ENCODE data around the gene CADM2.

Gene CADM2

DNA sequence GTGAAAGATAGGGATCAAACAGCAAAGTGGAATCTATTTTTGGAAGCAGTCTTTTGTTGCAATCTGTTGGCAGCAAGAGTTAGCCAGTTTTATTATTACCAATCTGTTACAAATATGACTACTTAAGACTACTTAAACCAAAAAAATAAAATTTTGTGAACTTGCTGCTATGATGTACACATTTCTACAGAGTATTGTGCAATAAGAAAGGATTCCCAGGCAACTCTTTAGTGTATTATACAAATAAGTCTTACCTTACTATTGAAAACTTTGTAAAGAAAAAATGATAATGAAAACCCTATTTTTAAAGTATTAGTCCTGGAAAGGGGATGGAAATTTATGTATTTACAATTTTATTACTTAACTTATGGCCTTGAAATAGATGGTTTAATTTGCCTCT, 44.7 kb downstream of the CADM2 start:
- no peak for DNase-seq (ENCODE audit: low spot score)
- TF ChIP-seq, protein P1, sequence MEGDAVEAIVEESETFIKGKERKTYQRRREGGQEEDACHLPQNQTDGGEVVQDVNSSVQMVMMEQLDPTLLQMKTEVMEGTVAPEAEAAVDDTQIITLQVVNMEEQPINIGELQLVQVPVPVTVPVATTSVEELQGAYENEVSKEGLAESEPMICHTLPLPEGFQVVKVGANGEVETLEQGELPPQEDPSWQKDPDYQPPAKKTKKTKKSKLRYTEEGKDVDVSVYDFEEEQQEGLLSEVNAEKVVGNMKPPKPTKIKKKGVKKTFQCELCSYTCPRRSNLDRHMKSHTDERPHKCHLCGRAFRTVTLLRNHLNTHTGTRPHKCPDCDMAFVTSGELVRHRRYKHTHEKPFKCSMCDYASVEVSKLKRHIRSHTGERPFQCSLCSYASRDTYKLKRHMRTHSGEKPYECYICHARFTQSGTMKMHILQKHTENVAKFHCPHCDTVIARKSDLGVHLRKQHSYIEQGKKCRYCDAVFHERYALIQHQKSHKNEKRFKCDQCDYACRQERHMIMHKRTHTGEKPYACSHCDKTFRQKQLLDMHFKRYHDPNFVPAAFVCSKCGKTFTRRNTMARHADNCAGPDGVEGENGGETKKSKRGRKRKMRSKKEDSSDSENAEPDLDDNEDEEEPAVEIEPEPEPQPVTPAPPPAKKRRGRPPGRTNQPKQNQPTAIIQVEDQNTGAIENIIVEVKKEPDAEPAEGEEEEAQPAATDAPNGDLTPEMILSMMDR (IDR thresholded peaks at IDR 0.05) = no peak
- H3K4me3 ChIP-seq = no peak overlapping the region
- H3K27ac ChIP-seq = no peak overlapping the region

DNA sequence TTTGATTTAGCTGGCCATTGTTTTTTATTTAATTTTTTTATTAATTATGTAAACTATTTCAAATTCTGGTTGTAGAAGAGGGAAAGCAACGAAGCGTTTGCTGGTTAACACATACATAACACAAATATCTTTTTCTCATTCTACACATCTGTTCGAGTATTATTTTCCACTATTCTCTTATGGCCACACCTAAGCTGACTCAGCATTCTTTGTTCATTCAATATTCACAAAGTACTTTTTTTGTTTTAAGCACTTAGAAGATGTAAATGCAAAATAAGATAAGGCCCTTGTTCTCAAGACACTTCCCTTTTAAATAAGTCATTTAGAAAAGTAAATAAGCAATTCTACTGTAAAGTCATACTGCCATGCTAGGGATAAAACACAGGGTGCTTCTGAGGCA, 45.4 kb downstream of the CADM2 start:
- DNase-seq (ENCODE audit: low spot score) = no peak
- Histone ChIP-seq H3K4me3 (no peak overlapping the region), H3K27ac (no peak overlapping the region)
- TF ChIP-seq, protein P1 (IDR thresholded peaks at IDR 0.05) = no peak

DNA sequence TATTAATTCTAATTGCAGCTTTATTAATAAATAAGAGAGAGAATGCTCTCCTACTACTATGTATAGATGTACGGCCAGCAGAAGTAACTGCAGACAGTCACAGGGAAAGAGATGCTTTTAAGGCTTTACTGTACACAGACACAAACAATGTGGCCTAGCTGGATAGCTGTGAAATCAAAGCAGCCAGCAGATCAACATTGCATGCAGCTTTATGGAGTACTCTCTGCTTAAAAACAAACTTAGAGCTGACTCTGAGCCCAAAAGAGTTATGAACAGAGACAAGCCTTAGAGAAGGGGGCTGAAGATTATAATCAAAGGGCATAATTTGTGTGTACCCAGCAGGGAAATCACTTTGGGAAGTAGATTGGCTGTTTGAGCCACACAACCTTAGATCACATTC, 47.2 kb downstream of the CADM2 start:
- no peak overlapping the region for H3K27ac ChIP-seq
- no peak for DNase-seq (ENCODE audit: low spot score)
- TF ChIP-seq, protein P1 (IDR thresholded peaks at IDR 0.05) = no peak
- H3K4me3 ChIP-seq = no peak overlapping the region

DNA sequence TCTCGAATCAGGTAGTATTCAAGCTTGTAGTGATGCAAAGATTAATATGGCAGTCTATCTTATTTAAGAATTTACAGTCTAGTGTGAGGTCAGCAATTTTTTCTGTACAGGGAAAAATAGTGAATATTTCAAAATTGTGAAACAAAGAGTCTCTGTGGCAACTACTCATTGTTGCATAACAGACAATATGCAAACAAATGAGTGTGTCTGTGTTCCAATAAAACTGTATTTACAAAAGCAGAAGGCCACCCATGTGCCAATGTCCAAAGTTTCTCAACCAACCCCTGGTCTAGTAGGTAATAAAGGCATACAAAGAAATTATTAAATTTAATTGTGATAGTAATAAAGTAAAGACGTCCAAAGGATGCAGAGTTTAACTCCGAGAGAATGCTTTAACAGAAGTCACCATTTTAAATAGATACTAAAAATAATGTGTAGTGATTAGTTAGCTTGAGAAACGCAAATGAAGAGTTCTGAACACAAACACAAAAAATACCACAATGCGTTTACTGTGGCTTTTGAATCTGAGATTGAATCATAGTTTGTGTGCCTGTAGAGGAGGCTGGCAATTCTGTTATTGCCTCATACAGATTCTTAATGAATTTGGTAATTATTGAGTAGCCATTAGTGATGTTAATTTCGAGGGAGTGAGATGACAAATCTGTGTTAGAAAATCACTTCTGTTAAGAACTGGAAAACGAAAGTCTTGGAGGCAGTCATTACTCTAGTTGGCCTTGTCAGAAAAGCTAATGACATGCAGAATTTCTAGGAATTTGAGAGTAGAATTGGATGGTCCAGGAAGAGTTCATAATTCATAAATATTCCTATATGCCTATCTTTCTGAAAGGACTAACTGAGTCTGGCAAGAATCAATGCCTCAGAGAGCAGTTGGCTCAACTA, 48.7 kb downstream of the CADM2 start:
- TF ChIP-seq, protein P1 (IDR thresholded peaks at IDR 0.05) = no peak
- no peak for DNase-seq (ENCODE audit: low spot score)
- Histone ChIP-seq H3K27ac (no peak overlapping the region), H3K4me3 (no peak overlapping the region)

DNA sequence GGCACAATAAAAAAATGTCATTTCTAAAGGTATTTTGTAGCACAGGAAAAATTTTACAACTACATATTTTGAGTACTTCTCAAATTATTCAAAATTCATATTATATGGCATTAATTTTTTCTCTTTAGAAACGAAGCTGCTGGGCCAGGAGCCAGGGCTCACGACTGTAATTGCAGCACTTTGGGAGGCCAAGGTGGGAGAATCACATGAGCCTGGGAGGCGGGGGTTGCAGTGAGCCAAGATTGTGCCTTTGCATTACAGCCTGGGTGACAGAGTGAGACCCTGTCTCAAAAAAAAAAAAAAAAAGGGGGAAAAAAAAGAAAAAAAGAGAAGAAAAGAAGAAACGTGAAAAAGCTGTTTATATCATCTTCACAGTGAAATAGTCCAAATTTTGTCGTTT, 62.0 kb downstream of the CADM2 start:
- no peak overlapping the region for H3K27ac ChIP-seq
- TF ChIP-seq, protein P1 (IDR thresholded peaks at IDR 0.05) = no peak
- DNase-seq (ENCODE audit: low spot score) = no peak
- H3K4me3 ChIP-seq = no peak overlapping the region

DNA sequence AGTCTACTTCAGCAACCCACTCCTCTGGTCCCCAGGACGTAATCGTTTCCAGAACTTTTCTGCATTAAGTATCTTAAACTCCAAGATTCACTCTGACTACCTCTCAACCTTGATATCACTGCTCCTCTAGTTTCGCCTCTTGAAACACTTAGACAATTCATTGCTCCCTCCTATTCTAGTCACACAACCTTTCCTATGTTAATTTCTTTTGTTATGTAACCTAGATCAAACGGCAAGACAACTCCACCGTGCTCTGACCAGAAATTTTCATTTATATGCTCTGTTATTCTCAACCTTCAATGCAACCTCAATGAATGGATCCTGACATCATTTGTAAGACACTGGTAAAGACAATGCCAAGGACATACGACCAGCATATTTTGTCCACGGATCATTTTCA, 71.3 kb downstream of the CADM2 start:
- TF ChIP-seq, protein P1 (IDR thresholded peaks at IDR 0.05) = no peak
- DNase-seq (ENCODE audit: low spot score) = no peak
- H3K27ac ChIP-seq = no peak overlapping the region
- H3K4me3 ChIP-seq = no peak overlapping the region

DNA sequence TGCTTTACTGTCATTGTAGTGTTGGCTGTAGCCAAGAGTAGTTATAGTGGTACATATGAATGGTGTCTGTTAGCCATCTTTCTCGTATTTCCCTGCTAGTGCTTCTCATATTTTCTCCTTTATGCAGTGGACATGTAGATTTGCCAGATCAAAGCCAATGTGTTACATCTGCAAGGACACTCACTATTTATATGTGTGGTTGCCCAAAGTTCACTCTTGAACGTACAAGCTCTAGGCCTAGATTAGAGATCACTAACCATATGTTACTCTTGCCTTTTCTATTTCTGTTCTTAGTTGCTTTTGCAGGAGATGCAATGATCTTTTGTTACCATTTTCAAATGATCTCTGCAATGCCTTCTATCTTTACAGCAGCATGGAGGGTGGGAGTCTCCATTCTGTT, 78.4 kb downstream of the CADM2 start:
- TF ChIP-seq, protein P1 (IDR thresholded peaks at IDR 0.05) = no peak
- H3K4me3 ChIP-seq = no peak overlapping the region
- DNase-seq (ENCODE audit: low spot score) = no peak
- H3K27ac ChIP-seq = no peak overlapping the region

All from coronary artery (tissue), 2 donors.